ENCODE measurements around the gene SIK3. TPM values are rescaled to one million over a fixed set of nuclear protein-coding genes. Genes with fewer than 3 reads are reported as not detected.

SIK3 gene
- total RNA-seq, 2 donors from 2014 or later = 37.2 to 43.5 TPM

DNA sequence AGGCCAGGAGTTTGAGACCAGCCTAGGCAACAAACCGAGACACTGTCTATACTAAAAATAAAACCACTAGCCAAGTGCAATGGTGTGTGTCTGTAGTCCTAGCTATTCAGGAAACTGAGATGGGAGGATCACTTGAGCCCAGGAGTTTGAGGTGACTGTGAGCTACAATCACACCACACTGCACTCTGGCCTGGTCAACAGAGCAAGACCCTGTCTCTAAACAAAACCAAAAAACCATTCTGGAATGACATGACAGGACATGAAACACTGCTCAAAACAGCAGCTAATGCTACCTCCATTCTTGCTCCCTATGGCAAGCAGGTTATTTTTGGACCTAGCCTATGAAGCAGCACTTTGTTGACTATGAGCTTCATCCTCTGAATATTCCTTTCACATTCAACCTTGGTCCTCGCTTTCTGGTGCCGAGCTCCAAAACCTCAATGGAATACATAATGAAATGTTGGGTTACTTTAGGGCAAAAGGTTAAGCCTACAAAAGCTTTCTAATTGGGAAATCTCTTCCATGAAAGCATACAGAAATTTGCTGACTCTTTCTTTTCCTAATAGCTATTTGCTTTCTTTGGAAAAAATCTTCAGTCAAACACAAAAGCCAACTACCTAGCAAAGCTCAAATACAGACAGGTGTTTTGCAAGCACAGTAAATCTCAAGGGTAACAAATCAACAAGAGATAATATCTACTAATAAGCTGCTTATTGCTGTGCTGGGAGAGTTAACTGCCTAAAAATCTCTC lies 21.1 kb downstream of the SIK3 start:
- TF ChIP-seq, protein P1, sequence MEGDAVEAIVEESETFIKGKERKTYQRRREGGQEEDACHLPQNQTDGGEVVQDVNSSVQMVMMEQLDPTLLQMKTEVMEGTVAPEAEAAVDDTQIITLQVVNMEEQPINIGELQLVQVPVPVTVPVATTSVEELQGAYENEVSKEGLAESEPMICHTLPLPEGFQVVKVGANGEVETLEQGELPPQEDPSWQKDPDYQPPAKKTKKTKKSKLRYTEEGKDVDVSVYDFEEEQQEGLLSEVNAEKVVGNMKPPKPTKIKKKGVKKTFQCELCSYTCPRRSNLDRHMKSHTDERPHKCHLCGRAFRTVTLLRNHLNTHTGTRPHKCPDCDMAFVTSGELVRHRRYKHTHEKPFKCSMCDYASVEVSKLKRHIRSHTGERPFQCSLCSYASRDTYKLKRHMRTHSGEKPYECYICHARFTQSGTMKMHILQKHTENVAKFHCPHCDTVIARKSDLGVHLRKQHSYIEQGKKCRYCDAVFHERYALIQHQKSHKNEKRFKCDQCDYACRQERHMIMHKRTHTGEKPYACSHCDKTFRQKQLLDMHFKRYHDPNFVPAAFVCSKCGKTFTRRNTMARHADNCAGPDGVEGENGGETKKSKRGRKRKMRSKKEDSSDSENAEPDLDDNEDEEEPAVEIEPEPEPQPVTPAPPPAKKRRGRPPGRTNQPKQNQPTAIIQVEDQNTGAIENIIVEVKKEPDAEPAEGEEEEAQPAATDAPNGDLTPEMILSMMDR (conservative IDR thresholded peaks at IDR 0.05) = no peak
- H3K4me1 Mint-ChIP-seq = peaks cover 43% of the 10 kb centered on the region
- H3K36me3 Mint-ChIP-seq (ENCODE audit: low read depth) = peaks cover 9% of the 10 kb centered on the region
- no peak for DNase-seq
- Histone ChIP-seq H3K9me3 (ENCODE audit: control insufficient read depth, low read length) (no peaks in the 10 kb centered on the region), H3K9ac (ENCODE audit: extremely low read depth, low read length, poor library complexity, severe bottlenecking) (no peak overlapping the region), H3K4me3 (ENCODE audit: low read length) (no peak overlapping the region), H3K27me3 (ENCODE audit: control insufficient read depth, insufficient read depth, low read length, poor library complexity, severe bottlenecking) (no peaks in the 10 kb centered on the region), H3K27ac (ENCODE audit: low read depth, low read length) (no peak overlapping the region), H3K4me1 (ENCODE audit: control insufficient read depth, insufficient read depth, low read length) (peaks cover 17% of the 10 kb centered on the region), H3K36me3 (ENCODE audit: control insufficient read depth, insufficient read depth, low read length) (no peaks in the 10 kb centered on the region)
- H3K27ac Mint-ChIP-seq = peak overlapping the region; percentile 10
- no peaks in the 10 kb centered on the region for H3K27me3 Mint-ChIP-seq (ENCODE audit: insufficient read depth)
- 80 to 100% methylated on average over 2 to 3 of the region's 3 CpGs for WGBS, 2 experiments (ENCODE audit: insufficient coverage in 1 of 2, insufficient read length in 1 of 2)
- no peaks in the 10 kb centered on the region for H3K9me3 Mint-ChIP-seq
- no peak overlapping the region for H3K4me3 Mint-ChIP-seq

DNA sequence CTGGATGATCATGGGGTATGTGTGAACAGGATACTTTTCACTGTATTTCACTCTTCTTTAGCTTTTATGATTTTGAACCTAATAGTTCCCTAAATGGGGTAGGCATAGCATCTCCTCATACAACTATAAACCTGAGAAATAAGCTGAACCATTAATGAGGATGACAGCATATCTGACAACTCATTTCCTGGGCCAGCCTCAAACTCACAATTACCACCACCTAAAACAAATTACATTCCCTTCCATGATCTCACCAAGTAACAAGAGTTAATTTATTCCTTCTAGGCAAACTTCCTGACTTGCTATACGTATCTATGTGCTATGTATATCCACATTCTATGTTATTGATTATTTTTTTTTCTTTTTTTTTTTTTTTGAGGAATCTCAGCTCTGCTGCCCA lies 23.0 kb downstream of the SIK3 start:
- TF ChIP-seq, protein P1 (conservative IDR thresholded peaks at IDR 0.05) = no peak
- Histone ChIP-seq H3K9ac (ENCODE audit: extremely low read depth, low read length, poor library complexity, severe bottlenecking) (no peak overlapping the region), H3K27me3 (ENCODE audit: control insufficient read depth, insufficient read depth, low read length, poor library complexity, severe bottlenecking) (no peaks in the 10 kb centered on the region), H3K4me1 (ENCODE audit: control insufficient read depth, insufficient read depth, low read length) (peaks cover 17% of the 10 kb centered on the region), H3K36me3 (ENCODE audit: control insufficient read depth, insufficient read depth, low read length) (no peaks in the 10 kb centered on the region), H3K9me3 (ENCODE audit: control insufficient read depth, low read length) (no peaks in the 10 kb centered on the region), H3K27ac (ENCODE audit: low read depth, low read length) (no peak overlapping the region), H3K4me3 (ENCODE audit: low read length) (no peak overlapping the region)
- Mint-ChIP-seq H3K27me3 (ENCODE audit: insufficient read depth) (no peaks in the 10 kb centered on the region), H3K36me3 (ENCODE audit: low read depth) (peaks cover 4% of the 10 kb centered on the region), H3K9me3 (no peaks in the 10 kb centered on the region), H3K4me3 (no peak overlapping the region), H3K27ac (no peak overlapping the region), H3K4me1 (peaks cover 52% of the 10 kb centered on the region)
- DNase-seq = no peak
- no CpG with 5 or more reads among the region's 1 CpG for WGBS, 2 experiments (ENCODE audit: insufficient coverage in 1 of 2, insufficient read length in 1 of 2)

DNA sequence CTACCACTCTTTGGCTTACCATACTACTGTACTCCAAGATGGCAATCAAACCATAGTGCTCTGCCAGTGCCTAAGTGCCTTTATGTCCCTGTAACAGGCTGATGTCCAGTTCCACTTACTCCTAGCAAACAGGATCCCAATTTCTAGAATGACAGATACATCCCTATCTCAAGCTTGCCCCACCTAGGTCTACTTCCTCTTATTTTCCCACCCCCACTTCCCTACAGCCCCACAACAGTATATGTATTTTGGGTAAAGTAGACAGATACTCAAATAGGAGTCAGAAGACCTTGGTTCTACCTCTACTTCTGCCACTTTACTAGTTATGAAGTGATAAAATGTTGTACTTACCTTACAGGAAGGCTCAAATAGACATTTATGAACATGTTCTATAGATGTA lies 24.1 kb downstream of the SIK3 start:
- H3K4me1 Mint-ChIP-seq = peaks cover 61% of the 10 kb centered on the region
- peaks cover 17% of the 10 kb centered on the region for H3K4me1 ChIP-seq (ENCODE audit: control insufficient read depth, insufficient read depth, low read length)
- H3K4me3 Mint-ChIP-seq = no peak overlapping the region
- no peaks in the 10 kb centered on the region for H3K27me3 Mint-ChIP-seq (ENCODE audit: insufficient read depth)
- peak overlapping the region; percentile 28 for H3K27ac Mint-ChIP-seq
- H3K36me3 ChIP-seq (ENCODE audit: control insufficient read depth, insufficient read depth, low read length) = no peaks in the 10 kb centered on the region
- DNase-seq = no peak
- no peaks in the 10 kb centered on the region for H3K27me3 ChIP-seq (ENCODE audit: control insufficient read depth, insufficient read depth, low read length, poor library complexity, severe bottlenecking)
- no peak overlapping the region for H3K27ac ChIP-seq (ENCODE audit: low read depth, low read length)
- TF ChIP-seq, protein P1 (conservative IDR thresholded peaks at IDR 0.05) = no peak
- no peak overlapping the region for H3K4me3 ChIP-seq (ENCODE audit: low read length)
- no peaks in the 10 kb centered on the region for H3K9me3 Mint-ChIP-seq
- peaks cover 4% of the 10 kb centered on the region for H3K36me3 Mint-ChIP-seq (ENCODE audit: low read depth)
- no peak overlapping the region for H3K9ac ChIP-seq (ENCODE audit: extremely low read depth, low read length, poor library complexity, severe bottlenecking)
- no peaks in the 10 kb centered on the region for H3K9me3 ChIP-seq (ENCODE audit: control insufficient read depth, low read length)
